Measurements from ENCODE around the gene PGAP2. TPM values are rescaled to one million over a fixed set of nuclear protein-coding genes. Genes with fewer than 3 reads are reported as not detected.
A peak's percentile ranks its signal among the peaks of the same experiment; 100 is the strongest.

The PGAP2 gene
- total RNA-seq (2021), result 36.1 and 37.4 TPM in 2 replicates
- long read RNA-seq, transcript PGAP2-215 (6 exons, 798 nt), result minor isoform, 7 of 136 reads
- long read RNA-seq, transcript PGAP2-207 (6 exons, 931 nt), result major isoform, 26 of 136 reads
- long read RNA-seq, transcript PGAP2-203 (7 exons, 1,837 nt), result minor isoform, 5 of 136 reads
- long read RNA-seq, transcript PGAP2-227 (5 exons, 1,530 nt), result minor isoform, 15 of 136 reads
- long read RNA-seq, partial matches to known transcripts, result 7 of 136 reads
- long read RNA-seq, other reads (novel, unspliced or antisense), result 67 of 136 reads

DNA sequence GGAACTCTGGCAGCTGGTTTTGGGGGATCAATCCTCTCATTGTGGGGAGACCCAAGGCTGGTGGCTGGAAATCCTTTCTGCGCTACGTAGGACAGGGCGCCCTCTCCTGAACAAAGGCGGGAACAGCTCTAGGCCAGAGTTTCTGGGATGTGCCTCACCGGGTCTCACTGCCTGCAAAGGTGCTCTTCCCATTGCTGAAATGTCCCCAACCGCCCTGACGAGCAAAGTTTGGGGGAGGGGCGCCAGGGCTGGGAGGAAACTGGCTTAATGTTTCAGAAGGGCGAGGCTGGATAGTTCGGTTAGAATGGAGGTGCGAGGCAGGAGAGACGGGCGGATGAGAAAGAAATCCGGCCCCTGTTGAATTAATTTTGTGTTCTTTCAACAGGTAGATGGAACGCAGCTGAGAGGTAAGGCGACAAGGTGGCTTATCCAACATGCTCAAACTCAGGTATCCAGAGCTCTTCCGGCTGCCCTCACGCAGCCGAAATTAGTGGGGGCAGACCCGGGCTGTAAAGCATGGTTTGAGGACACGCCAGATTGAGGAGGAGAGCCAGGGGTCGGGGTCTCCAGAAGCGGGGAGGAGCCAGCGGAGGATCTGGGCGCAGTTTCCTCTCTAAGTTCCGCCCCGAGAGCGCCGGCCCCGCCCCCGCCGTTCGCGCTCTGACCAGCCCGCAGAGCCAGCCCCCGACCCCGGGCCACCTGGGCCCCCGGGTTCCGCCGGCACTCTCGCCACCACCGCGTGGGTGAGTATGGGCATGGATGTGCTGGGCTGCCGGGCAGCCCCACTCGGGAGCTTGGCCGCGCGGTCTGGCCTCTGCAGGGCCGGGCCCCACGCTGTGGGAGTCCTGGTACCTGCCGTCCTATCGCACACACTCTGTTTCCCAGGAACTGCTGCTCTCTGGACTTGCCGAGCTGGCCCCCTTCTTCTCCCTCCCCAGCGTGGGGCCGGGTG is at the start of gene PGAP2:
PGAP2 (plus strand) TSS at position 652 of the 952 bp plus-strand sequence. CDS start 2,700 bp downstream, outside the sequence.
- H3K4me1 Mint-ChIP-seq, result peaks cover 14 to 17% of the 10 kb centered on the region in 2 experiments
- H4K5ac ChIP-seq (ENCODE audit: insufficient read length, low read depth, low read length), result no peak within 1 kb of the TSS
- peak within 1 kb of the TSS; percentile 76 for H3K4me2 ChIP-seq (ENCODE audit: insufficient read depth, insufficient read length, low read length)
- WGBS (ENCODE audit: extremely low coverage, insufficient read length, low lambda C conversion rate), result no CpG with 5 or more reads among the region's 55 CpGs
- H3K9me3 Mint-ChIP-seq, result no peaks in the 10 kb centered on the region
- no peak within 1 kb of the TSS for H2AK5ac ChIP-seq (ENCODE audit: insufficient read length, low read length)
- H3K36me3 Mint-ChIP-seq (ENCODE audit: insufficient read depth in 1 of 3, low read depth in 3 of 3), result peaks cover 0 to 5% (median 0%) of the 10 kb centered on the region in 3 experiments; a peak in 2 of 7 replicates
- no peak within 1 kb of the TSS for H2BK15ac ChIP-seq (ENCODE audit: low read depth, low read length)
- no peak within 1 kb of the TSS for H4K91ac ChIP-seq (ENCODE audit: insufficient read length, low read depth, low read length)
- no peak within 1 kb of the TSS for H3T11ph ChIP-seq (ENCODE audit: low read length)
- no peak within 1 kb of the TSS for H3K23ac ChIP-seq (ENCODE audit: insufficient read length, low read depth, low read length)
- peak within 1 kb of the TSS; percentile 86 to 98 for H3K4me3 Mint-ChIP-seq
- DNase-seq, result peak; percentile 89
- H2BK5ac ChIP-seq (ENCODE audit: insufficient read length, low read length), result no peak within 1 kb of the TSS
- 0 out of 2 replicates have a peak, but pooled peaks cover 2% of the 10 kb centered on the region for H3K79me2 ChIP-seq (ENCODE audit: insufficient read depth, low read length)
- no peak within 1 kb of the TSS for H3K27ac ChIP-seq (ENCODE audit: insufficient read length, low read depth, low read length)
- 0 out of 2 replicates have a peak within 1 kb of the TSS, but pooled peaks have one; percentile 62 for H3K14ac ChIP-seq (ENCODE audit: insufficient read depth, low read length)
- peak within 1 kb of the TSS; percentile 56 for H3K9ac ChIP-seq (ENCODE audit: extremely low read depth, insufficient read length, low read length)
- no peaks in the 10 kb centered on the region for H3K27me3 ChIP-seq (ENCODE audit: insufficient read depth, low read length)
- H3K23me2 ChIP-seq (ENCODE audit: insufficient read length, low read depth, low read length, poor library complexity, severe bottlenecking), result peaks cover 9% of the 10 kb centered on the region
- no peak within 1 kb of the TSS for H3K4ac ChIP-seq (ENCODE audit: low read depth, low read length)
- H2BK120ac ChIP-seq (ENCODE audit: low read depth, low read length, poor library complexity, severe bottlenecking), result no peak within 1 kb of the TSS
- no peak within 1 kb of the TSS for H4K8ac ChIP-seq (replicated peaks; ENCODE audit: insufficient read length, low read depth, low read length)
- no peak within 1 kb of the TSS for H3K56ac ChIP-seq (ENCODE audit: insufficient read length, low read depth, low read length)
- H2BK12ac ChIP-seq (ENCODE audit: insufficient read length, low read depth, low read length), result no peak within 1 kb of the TSS
- H3K27me3 Mint-ChIP-seq (ENCODE audit: low read depth), result no peaks in the 10 kb centered on the region
- H3K4me1 ChIP-seq (ENCODE audit: insufficient read depth, low read length), result no peaks in the 10 kb centered on the region
- H3K27ac Mint-ChIP-seq, result peak within 1 kb of the TSS; percentile 94 to 96 (median 95)
- peak within 1 kb of the TSS; percentile 51 for H3K18ac ChIP-seq (ENCODE audit: insufficient read length, low read depth, low read length)
- no peaks in the 10 kb centered on the region for H3K9me3 ChIP-seq (ENCODE audit: control insufficient read depth, low read depth, low read length)
- peak within 1 kb of the TSS; percentile 41 for H2AFZ ChIP-seq (ENCODE audit: low read length)
- H2BK20ac ChIP-seq (ENCODE audit: low read depth, low read length, poor library complexity, severe bottlenecking), result no peak within 1 kb of the TSS
- H3K79me1 ChIP-seq (ENCODE audit: insufficient read depth, low read depth, low read length, poor library complexity, severe bottlenecking), result no peaks in the 10 kb centered on the region
- no peaks in the 10 kb centered on the region for H4K20me1 ChIP-seq (ENCODE audit: control insufficient read depth, insufficient read depth, insufficient read length)
- TF ChIP-seq, protein P1, sequence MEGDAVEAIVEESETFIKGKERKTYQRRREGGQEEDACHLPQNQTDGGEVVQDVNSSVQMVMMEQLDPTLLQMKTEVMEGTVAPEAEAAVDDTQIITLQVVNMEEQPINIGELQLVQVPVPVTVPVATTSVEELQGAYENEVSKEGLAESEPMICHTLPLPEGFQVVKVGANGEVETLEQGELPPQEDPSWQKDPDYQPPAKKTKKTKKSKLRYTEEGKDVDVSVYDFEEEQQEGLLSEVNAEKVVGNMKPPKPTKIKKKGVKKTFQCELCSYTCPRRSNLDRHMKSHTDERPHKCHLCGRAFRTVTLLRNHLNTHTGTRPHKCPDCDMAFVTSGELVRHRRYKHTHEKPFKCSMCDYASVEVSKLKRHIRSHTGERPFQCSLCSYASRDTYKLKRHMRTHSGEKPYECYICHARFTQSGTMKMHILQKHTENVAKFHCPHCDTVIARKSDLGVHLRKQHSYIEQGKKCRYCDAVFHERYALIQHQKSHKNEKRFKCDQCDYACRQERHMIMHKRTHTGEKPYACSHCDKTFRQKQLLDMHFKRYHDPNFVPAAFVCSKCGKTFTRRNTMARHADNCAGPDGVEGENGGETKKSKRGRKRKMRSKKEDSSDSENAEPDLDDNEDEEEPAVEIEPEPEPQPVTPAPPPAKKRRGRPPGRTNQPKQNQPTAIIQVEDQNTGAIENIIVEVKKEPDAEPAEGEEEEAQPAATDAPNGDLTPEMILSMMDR (conservative IDR thresholded peaks at IDR 0.05), result peak; percentile 80
